ENCODE data around the gene SOD2.
"Not testable (repeated sequence)": the region's sequence is repeated elsewhere in the genome, so short reads cannot be mapped to it uniquely, and the experiment has no call there.

SOD2 gene

GRCh38 chr6:159681191-159681880, 11.7 kb downstream of the SOD2 start:
- DNase-seq, result no peak

- DNase-seq, result peak; percentile 28
These were observed 12.9 kb downstream of the SOD2 start for GRCh38 chr6:159680104-159680503.

- DNase-seq, result peak; percentile 59
These were observed 13.7 kb downstream of the SOD2 start for GRCh38 chr6:159679091-159680077.

- no peak for DNase-seq
These were observed 14.5 kb downstream of the SOD2 start for GRCh38 chr6:159678574-159678973.

GRCh38 chr6:159677506-159678165, 15.4 kb downstream of the SOD2 start:
- no peak for DNase-seq

GRCh38 chr6:159676890-159677505, 16.0 kb downstream of the SOD2 start:
- DNase-seq, result no peak

DNA sequence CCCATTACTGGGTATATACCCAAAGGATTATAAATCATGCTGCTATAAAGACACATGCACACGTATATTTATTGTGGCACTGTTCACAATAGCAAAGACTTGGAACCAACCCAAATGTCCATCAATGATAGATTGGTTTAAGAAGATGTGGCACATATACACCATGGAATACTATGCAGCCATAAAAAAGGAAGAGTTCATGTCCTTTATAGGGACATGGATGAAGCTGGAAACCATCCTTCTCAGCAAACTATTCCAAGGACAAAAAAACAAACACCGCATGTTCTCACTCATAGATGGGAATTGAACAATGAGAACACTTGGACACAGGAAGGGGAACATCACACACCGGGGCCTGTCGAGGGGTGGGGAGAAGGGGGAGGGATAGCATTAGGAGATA, 16.8 kb downstream of the SOD2 start:
- not testable (repeated sequence) for DNase-seq

DNA sequence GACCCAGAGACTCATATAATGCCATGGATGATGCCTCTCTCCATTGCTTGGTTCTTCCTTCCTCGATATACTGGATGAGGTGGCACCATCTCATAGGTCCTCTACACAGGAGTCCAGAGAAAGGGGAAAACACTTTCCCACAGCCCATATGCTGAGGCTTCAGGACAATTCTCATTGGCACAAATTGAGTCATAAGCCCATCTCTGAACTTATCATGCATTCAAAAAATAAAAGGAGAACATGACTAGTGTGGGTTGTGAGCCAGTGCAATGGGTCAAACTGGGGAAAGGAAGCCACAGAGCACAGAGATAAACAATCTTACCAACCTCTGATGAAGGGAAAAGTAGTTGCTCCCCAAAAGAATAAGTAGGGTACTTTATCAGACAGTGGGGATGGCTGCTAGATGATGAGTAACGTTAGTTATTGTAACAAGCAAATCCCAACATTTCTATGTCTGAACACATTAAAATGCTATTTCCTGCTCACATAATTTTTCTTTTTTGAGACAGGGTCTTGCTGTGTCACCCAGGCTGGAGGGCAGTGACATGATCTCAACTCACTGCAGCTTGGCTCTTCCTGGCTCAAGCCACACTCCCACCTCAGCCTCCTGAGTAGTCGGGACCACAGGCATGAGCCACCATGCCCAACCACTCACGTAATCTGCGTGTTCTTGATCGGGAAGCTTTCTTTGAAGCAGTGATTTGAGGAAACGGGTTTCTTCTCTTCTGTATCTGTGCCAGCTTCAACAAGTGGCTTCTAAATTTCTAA, 27.0 kb downstream of the SOD2 start:
- DNase-seq, result no peak

- not testable (repeated sequence) for DNase-seq
These were observed 29.6 kb downstream of the SOD2 start for GRCh38 chr6:159663368-159663889.

- not testable (repeated sequence) for DNase-seq
These were observed 31.1 kb downstream of the SOD2 start for GRCh38 chr6:159661977-159662376.

GRCh38 chr6:159655409-159655988, 37.5 kb downstream of the SOD2 start:
- no peak for DNase-seq

DNA sequence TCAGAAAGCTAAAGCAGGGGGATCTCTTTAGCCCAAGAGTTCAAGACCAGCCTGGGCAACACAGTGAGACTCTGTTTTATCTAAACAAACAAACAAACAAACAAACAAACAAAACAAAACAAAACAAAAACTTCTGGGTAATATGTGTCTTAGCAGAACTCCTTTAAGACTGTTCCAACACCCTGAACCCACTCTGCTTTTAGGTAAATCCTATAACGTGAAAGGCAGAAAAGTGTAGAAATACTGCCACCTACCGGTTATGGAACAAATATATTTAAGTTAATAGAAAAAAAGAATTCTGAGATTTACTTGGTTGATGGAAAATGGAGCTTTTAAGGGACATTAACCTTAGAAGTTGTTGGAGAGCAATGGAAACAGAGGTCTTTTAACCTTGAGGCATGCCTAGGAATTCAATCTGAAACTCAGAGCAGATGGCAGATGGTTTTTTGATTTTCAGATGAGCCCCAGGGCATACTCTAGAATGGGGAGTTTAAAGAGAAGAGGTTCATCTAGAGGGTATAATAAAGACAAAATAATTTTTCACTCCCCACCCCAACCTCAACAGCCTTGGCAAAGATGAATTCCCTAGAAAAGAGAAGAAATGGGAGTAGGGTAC, 38.5 kb downstream of the SOD2 start:
- DNase-seq, result peak; percentile 61

DNA sequence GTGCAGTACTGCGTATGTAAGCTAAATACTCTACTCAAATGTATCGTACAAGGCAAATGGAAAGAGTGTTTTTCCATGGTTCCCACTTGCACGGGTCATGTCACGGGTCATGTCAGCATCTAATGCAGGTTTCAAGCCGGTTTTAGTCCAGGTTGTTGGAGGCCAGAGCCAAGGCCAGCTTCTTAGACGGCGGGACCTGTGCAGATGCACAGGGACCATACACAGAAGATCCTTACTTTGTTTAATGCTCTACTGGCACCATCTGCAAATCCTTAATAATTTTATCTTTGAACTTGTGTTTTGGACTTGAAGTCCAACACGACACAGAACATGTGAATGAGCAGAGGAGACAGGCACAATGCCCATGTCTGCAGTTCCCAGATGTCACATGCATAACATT, 42.7 kb downstream of the SOD2 start:
- DNase-seq, result no peak

GRCh38 chr6:159649441-159649840, 43.6 kb downstream of the SOD2 start:
- DNase-seq, result no peak

DNA sequence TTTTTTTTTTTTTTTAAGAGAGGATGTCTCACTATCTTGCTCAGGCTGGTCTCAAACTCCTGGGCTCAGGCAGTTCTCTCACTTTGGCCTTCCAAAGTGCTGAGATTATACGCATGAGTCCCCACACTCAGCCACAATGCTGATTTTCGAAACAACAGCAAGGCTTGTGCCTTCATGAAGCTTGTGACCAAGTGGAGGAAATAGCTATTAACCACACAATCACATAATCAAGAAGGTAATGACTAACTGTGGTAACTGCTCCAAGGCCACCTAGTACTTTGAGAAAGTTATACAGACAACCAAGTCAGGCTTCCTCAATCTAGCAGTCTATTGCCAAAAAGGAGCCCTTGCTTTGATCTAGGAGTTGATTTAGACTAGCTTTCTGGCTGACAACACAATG, 46.3 kb downstream of the SOD2 start:
- DNase-seq, result peak; percentile 55

DNA sequence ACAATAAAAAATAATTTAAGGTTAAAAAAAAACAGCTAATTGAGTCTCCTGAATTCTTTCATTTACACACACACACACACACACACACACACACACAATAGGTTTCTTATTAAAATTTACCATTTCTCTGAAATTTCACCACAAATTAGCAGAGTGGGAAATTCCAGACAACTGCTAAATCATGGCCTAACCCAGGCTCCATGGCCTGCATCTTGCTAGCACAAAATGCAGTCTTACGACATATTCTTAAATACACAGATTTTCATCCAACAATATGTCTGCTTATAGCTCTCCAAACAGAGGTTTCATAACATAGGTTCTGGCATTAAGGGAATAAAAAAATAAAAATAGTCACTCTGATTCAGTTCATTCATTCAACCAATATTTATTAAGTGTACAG, 46.9 kb downstream of the SOD2 start:
- no peak for DNase-seq

GRCh38 chr6:159645640-159646039, 47.4 kb downstream of the SOD2 start:
- DNase-seq, result peak; percentile 20
